GM19043 (cell line): ENCODE measurements around the gene CDH4.
"Not testable (repeated sequence)": the region's sequence is repeated elsewhere in the genome, so short reads cannot be mapped to it uniquely, and the experiment has no call there.

ENCODE experiments used
- ATAC-seq: cut with Tn5 transposase; IDR thresholded peaks from one replicate; pipeline ENCODE4 v1.9.1; 2021; ENCODE audit warnings: low read depth; ENCODE audit not compliant: unreplicated experiment

CDH4 gene

DNA sequence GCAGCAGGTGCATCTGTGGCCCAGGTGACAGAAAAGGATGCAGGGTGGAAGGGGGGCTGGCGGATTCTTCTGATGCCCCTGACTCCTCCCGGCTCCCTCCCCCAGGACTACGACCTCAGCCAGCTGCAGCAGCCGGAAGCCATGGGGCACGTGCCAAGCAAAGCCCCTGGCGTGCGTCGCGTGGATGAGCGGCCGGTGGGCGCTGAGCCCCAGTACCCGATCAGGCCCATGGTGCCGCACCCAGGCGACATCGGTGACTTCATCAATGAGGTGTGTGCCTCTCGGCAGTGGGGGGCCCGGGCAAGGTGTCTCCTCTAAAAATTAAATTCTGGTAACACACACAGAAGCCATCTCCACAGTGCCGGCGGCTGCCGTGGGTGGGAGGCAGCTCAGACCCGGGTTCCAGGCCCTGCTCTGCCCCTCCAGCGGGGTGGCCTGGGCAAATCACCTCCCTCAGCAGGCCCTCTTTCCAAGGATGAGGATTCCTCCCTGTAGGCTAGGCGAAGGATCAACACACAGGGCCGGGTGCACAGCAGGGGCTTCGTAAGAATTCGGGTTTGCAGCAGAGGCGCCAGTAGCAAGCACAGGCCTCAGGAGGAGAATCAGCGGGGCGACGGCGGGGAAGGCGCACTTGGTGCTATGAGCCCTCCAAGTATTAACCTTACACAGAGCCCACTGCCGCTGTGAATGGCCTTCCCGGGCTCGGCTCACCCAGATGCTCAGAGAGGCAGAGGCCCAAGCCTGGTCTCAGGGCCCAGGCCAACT, 682.1 kb downstream of the CDH4 start:
- ATAC-seq: no peak

DNA sequence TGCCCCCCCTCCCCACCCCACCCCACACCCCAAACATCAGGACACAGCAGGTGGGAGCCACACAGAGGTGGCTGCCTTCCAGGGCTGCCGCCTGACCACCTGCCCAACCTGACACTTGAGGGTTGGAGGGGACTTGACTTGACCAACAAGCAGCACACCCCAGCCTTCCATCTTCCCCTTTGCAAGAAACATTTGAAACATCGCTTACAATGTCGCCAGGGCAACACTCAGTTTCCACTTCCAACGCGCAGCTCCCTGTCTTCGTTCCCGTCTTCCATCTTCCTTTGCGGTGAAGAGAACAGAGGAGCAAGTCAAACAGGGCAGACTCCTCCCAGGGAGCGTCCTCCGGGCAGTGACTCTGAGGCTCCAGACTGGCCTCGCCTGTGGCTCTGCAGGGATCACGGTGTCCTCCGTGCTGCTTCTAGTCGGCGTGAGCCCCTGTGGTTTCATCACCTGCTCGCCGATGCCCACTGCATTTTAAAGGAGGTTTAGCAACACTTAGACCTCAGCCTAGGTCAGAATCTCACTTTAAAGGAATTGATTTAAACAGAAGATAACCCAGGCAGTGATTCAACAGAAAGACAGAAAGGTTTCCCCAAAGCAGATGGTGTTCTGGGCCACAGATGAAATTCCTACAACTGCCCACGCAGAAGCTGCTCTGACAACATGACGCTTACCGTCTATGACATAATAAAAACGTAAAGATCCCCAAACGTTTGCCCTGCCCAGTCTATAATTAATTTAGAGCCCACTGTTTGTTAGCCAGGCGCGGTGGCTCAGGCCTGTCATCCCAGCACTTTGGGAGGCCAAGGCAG, 682.9 kb downstream of the CDH4 start:
- ATAC-seq: no peak

DNA sequence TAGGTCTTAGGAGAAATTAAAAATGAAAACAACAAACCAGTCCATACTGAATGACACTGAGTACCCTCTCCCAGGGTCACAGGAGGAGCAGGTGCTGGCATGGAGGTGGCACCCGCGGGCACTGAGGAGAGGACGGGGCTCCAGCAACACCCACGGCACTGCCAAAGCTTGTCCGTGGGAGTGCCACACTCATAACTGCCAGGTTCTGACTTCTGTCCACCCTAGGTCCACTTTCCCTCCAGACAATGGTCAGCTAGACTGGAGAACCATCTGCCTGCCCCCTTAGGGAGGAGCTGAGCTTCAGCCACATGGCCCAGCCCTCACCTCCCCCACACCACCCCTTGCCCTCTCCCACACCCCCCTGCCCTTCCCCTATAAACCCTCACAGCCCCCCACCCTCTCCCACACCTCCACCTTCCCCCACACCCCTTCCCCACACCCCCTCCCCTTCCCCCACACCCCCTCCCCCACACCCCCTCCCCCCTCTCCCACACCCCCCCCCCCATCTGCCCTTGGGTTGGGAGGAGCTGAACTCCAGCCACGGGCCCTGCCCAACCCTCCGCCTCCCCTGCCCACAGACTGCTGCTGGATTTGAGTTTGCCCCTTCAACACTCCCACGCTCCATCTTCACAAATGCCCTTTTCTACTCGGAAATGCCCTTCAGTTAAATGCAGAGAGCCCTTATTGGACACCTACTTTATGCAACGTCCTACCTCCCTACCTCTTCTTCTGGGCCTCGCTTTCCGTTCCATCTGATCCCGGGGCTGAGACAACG, 684.1 kb downstream of the CDH4 start:
- no peak for ATAC-seq

DNA sequence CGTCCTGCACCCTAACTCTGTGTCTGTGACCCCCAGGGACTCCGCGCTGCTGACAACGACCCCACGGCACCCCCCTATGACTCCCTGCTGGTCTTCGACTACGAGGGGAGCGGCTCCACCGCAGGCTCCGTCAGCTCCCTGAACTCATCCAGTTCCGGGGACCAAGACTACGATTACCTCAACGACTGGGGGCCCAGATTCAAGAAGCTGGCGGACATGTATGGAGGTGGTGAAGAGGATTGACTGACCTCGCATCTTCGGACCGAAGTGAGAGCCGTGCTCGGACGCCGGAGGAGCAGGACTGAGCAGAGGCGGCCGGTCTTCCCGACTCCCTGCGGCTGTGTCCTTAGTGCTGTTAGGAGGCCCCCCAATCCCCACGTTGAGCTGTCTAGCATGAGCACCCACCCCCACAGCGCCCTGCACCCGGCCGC, 684.7 kb downstream of the CDH4 start:
- ATAC-seq: no peak

DNA sequence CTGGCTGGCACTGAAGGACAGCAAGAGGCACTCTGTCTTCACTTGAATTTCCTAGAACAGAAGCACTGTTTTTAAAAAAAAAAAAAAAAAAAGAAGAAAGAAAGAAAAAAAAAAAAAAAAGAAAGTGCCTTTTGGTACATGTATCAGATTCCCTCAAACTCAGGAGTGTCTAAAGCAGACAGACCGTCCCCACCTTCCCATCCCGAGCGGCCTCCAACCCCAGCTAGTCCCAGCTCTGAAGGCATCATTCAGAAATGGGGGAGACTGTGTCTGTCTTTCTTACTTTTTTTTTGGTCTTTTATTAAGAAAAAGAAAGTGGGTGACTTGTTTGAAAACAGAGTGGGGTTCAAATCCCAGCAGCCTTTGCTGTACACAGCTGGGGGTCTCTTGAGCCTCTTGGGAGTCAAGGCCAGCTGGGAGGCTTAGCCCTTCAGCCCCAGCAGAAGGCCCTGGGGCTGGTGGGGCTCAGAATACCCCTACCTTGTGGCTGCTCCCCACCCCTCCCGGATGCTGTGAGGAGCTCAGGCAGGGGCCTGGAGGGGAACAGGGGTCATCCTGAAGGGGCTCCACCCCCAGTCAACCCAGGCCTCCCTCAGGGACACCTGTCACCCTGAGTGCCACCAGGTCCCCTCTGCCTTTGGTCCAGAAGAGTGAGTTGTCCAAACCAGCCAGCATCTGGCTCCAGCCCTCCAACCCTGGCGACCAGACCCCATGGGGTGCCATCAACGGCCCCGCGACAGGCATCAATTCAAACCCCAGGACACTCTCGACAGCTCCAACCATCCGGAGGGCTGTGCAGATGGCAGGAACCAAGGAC, 685.3 kb downstream of the CDH4 start:
- ATAC-seq: no peak

DNA sequence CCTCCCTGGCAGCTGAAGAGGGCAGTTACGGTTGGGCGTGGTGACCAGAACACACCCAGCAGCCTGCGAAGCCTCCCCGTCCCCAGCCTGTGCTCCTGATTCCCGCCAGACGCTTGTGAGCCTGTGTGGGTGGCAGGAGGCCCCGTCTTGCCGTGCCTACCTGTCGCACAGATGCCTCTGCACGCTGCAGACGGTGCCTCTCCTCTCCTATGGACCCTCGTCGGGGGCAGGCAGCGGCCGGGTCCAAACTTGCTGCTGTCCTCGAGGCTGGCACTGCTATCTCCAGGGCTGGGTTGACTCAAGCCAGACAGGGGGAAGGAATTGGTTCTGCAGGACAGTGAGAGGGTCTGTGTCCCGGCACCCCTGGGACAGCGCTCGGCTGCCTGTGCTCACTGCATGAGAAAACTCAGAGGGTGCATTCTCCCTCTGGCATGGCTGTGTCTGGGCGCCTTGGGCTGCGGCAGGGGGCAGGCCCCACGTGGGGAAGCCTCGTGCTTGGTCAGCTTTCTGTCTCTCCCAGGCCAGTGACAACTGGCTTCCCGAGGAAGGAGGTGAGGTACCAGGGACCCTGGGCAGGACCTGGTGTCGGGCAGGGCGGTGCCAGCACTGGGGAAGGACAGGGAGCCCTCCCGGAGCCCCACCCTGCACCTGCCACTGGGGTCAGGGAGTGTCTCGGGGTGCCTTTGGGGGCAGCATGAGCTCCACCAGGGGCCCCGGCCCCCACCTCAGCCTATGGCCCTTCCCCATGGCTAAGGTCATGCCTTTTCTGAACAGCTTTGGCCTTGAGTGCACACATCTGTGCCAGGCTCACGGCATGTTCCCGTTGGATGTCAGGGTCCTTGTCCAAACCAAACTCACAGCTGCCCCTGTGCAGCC, 686.1 kb downstream of the CDH4 start:
- ATAC-seq: no peak

DNA sequence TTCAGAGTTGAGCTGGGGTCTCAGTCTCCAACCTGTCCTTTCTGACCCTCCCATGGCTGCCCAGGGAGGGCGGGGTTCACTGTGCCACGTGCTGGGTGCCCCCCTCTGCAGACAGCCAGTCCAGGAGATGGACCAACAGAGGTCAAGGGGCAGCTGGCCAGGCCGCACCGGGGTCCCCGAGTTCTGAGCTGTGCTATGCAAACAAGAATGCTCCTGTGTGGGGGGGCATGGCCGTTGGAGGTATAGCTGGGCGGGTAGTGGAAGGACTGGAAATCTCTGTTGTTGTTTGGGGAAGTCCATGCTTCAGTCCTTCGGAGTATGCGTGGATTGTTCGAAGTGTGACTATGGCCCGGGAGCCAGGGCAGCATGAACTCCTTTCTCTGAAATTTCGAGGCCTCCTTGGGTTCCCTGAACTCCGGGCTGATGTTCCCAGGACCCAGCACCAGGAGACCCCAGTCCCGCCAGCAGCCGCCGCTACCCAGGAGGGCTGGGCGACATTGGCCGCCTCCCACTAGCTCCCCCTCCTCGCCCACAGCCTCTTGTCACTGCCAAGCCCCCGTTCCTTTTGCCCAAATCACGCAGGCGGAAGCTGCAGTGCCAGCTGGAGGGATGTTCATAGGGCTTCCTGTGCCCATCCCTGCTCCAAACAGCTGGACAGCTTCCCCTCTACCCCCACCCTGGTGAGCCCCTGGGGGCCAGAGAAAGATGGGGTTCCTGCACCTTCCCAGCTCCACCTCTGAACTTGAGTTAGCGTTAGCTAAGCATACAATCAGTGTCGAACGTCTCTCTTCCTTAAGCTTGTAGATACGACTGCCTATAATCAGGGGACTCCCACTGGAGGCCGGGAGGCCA, 687.0 kb downstream of the CDH4 start:
- no peak for ATAC-seq

DNA sequence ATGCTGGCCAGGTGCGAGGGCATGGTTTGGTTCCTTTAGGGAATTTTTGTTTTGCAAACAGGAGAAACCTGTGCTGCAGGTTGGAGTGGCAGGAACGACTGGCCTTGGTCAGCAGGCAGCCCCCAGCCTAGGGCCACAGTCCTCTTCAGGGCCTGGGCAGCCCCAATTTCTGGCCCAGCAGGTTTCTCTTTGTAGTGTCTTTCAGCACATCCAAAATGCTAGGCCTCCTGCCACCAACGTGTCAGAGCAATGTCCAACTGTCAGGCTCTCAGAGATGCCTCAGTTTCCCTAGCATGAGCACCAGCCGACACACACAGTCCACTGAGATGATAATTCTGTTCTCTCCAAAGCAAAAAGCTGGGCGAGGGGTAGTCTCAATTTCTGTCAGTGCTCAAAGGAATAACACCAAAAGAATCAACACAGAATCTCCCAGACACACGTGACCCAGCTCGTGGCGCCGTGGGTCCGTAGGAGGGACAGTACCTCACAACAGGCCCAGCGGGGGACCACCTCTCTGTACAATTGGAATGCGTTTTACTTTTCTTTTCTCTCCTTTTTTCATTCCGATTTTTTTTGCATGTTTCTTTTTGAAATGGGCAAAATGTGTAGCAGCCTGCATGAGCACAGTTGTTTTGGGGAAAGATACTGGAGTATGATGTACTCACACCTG, 687.8 kb downstream of the CDH4 start:
- ATAC-seq: no peak

DNA sequence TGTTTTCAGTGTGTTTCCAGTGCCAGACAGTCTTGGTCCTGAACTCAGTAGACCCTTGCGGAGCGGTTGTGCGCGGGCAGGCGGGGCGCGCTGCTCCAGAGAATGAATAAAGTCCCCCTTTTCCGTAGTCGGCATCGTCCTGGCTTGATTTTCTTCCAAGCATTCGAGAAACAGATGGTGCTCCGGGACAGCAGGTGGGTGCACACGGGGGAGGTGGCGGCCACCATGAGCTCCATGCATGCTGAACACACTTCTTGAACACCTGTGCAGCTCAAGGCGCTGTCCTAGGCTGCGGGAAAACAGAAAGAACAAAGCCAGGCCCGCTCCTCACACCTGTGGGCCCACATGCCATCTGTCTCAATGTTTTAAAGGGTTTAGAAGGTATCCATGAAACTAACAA, 688.4 kb downstream of the CDH4 start:
- ATAC-seq: no peak

DNA sequence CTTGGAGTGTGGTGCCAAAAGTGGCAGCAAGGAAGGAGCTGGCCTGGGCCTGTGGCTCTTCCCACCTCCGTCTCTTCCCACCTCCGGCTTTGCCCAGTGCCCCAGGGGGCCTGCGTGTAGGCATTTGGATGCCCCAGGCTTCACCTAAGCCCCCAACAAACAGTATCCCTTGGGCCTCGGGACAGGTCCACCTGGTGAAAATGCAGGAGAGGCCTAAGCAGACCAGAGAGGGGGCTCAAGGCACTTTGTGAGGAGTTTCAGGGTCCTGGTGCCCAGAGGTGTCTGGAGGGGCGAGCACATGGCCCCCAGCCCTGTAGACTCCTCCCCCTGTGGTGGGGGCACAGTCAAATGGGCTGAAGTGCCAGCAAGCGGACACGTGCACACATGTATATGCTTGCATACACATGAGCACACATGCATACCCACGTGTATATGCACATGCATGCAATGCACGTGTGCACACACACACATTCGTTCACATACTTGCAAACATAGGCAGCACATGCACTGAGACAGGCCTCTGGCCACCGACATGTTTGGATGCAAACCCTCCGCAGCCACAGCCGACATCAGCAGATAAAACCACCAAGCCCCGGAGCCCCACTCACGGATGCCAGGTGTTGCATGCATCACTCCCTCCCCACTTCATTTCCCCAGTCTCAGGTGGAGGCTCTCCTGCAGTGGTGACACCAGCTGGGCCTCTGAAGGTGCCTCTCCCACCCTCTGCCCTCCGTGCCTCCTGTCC, 689.1 kb downstream of the CDH4 start:
- ATAC-seq: no peak

DNA sequence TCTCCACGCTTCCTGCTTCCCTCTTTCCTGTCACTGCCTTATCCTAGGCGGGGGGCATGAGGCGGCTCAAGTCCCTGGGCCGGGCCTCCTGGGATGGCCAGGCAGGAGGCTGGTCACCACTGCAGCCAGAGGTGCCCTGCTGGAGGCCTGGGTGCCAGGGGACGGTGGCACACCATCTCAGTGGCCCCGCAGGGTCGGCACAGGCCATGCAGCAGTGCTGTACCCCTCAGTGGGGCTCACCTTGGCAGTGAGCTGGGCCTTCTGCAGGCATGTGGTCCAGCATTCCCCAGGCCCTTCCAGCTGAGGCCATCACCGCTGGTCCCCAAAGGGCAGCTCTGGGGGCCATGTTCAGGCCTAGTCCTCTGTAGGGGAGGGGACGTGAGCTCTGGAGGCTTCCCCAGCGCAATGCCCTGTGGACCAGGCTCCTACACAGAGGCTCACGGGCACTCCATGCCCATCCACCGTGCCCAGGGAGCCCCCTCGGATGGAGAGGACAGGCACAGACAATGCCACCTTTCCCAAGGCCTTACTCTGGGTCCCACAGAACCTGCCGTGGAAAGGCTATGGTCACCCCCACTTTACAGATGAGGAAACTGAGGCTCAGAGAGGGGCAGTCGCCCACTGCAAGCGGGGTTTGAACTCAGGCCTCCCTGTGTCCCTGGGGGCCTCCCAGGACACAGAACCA, 689.8 kb downstream of the CDH4 start:
- ATAC-seq: no peak

DNA sequence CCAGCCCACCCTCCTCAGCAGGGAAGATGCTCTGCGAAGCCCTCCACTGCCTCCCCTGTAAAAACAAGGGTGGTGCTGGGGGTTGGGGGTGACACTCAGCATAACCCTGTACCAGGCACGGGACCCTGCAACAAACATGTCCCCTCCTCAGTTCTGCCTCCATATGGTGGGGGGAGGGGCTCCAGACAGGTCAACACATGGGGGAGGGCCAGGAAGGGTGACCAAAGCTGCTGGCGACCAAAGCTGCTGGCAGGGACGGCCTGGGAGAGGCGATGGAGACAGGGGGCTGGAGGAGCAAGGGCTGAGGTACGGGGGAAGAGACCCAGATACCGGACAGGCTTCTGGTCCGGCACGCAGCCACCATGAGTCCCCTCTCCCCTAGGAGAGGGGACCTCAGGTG, 690.5 kb downstream of the CDH4 start:
- no peak for ATAC-seq

DNA sequence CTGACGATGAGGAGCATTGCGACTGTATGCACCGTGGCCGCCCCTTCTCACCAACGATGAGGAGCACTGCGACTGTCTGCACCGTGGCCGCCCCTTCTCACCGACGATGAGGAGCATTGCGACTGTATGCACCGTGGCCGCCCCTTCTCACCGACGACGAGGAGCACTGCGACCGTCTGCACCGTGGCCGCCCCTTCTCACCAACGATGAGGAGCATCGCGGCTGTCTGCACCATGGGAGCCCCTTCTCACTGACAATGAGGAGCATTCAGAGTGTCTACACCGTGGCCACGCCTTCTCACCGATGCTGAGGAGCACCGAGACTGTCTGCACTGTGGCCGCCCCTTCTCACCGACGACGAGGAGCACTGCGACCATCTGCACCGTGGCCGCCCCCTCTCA, 692.9 kb downstream of the CDH4 start:
- not testable (repeated sequence) for ATAC-seq

DNA sequence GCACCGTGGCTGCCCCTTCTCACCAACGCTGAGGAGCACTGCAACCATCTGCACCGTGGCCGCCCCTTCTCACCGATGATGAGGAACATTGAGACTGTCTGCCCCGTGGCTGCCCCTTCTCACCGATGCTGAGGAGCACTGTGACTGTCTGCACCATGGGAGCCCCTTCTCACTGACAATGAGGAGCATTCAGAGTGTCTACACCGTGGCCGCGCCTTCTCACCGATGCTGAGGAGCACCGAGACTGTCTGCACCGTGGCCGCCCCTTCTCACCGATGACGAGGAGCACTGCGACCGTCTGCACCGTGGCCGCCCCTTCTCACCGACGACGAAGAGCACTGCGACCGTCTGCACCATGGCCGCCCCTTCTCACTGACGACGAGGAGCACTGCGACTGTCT, 693.4 kb downstream of the CDH4 start:
- not testable (repeated sequence) for ATAC-seq

DNA sequence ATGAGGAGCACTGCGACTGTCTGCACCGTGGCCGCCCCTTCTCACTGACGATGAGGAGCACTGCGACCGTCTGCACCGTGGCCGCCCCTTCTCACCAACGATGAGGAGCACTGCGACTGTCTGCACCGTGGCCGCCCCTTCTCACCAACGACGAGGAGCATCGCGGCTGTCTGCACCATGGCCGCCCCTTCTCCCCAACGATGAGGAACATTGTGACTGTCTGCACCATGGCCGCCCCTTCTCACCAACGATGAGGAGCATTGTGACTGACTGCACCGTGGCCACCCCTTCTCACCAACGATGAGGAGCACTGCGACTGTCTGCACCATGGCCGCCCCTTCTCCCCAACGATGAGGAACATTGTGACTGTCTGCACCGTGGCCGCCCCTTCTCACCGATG, 696.0 kb downstream of the CDH4 start:
- not testable (repeated sequence) for ATAC-seq

DNA sequence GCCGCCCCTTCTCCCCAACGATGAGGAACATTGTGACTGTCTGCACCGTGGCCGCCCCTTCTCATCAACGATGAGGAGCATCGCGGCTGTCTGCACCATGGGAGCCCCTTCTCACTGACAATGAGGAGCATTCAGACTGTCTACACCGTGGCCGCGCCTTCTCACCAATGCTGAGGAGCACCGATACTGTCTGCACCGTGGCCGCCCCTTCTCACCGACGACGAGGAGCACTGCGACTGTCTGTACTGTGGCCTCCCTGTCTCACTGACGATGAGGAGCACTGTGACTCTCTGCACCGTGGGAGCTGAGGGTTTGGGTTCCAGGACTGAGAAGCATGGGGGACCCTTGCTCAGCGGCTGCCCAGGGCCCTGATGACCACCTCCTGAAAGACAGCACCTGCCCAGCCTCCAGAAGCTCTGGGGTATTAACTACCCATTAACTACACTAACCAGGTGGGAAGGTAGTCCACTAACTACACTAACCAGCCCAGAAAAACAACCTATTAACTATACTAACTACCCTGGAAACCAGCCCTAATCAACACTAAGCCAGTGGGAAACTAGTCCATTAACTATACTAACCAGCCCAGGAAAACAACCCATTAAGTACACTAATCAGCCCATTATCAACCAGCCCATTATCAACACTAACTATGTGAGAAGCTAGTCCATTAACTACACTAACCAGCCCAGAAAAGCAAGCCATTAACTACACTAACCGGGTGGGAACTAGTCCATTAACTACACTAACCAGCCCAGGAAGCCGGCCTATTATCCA, 696.7 kb downstream of the CDH4 start:
- no peak for ATAC-seq
